GM19397 (cell line): Measurements from ENCODE around the gene CD274.
"Not testable (repeated sequence)": the region's sequence is repeated elsewhere in the genome, so short reads cannot be mapped to it uniquely, and the experiment has no call there.

ENCODE experiments used
- ATAC-seq: cut with Tn5 transposase; IDR thresholded peaks from one replicate; pipeline ENCODE4 v1.9.1; 2021; ENCODE audit warnings: mild to moderate bottlenecking, moderate library complexity; ENCODE audit not compliant: unreplicated experiment

The CD274 gene

GRCh38 chr9:5437254-5438216 is 12.8 kb upstream of the CD274 start, which contains the start of gene PLGRKT:
Gene PLGRKT (minus strand): TSS chr9:5437925. CDS start chr9:5431977, 5,948 bp downstream.
- peak; percentile 83 for ATAC-seq

- peak; percentile 67 for ATAC-seq
Observed at GRCh38 chr9:5438301-5439162, 11.8 kb upstream of the CD274 start.

- ATAC-seq, result no peak
Observed at GRCh38 chr9:5440426-5440825, 9.9 kb upstream of the CD274 start.

- no peak for ATAC-seq
Observed at GRCh38 chr9:5441043-5441442, 9.3 kb upstream of the CD274 start.

GRCh38 chr9:5442400-5443011 is 7.8 kb upstream of the CD274 start:
- ATAC-seq, result no peak

GRCh38 chr9:5443850-5444249 is 6.5 kb upstream of the CD274 start:
- no peak for ATAC-seq

- ATAC-seq, result not testable (repeated sequence)
Observed at GRCh38 chr9:5445096-5445495, 5.2 kb upstream of the CD274 start.

- ATAC-seq, result no peak
Observed at GRCh38 chr9:5445886-5446285, 4.5 kb upstream of the CD274 start.

- no peak for ATAC-seq
Observed at GRCh38 chr9:5446451-5447236, 3.7 kb upstream of the CD274 start.

- ATAC-seq, result no peak
Observed at GRCh38 chr9:5447337-5447736, 3.0 kb upstream of the CD274 start.

GRCh38 chr9:5448016-5448415 is 2.3 kb upstream of the CD274 start:
- no peak for ATAC-seq

GRCh38 chr9:5448461-5449435 is 1.6 kb upstream of the CD274 start:
- ATAC-seq, result no peak

GRCh38 chr9:5449521-5450358 is 602 bp upstream of the CD274 start:
- ATAC-seq, result no peak

- ATAC-seq, result no peak
Observed at GRCh38 chr9:5452286-5452609, 1.9 kb downstream of the CD274 start.

GRCh38 chr9:5453004-5453403 is 2.7 kb downstream of the CD274 start:
- ATAC-seq, result no peak

GRCh38 chr9:5453673-5454072 is 3.3 kb downstream of the CD274 start:
- no peak for ATAC-seq

GRCh38 chr9:5455181-5455580 is 4.8 kb downstream of the CD274 start:
- no peak for ATAC-seq

- peak; percentile 49 for ATAC-seq
Observed at GRCh38 chr9:5459289-5459829, 9.0 kb downstream of the CD274 start.
